Measurements from ENCODE around the gene EEF1G. TPM values are rescaled to one million over a fixed set of nuclear protein-coding genes. Genes with fewer than 3 reads are reported as not detected.
A peak's percentile ranks its signal among the peaks of the same experiment; 100 is the strongest.

The EEF1G gene
- total and polyA plus RNA-seq, 11 donors, result 549 to 1,190 (median 929) TPM

DNA sequence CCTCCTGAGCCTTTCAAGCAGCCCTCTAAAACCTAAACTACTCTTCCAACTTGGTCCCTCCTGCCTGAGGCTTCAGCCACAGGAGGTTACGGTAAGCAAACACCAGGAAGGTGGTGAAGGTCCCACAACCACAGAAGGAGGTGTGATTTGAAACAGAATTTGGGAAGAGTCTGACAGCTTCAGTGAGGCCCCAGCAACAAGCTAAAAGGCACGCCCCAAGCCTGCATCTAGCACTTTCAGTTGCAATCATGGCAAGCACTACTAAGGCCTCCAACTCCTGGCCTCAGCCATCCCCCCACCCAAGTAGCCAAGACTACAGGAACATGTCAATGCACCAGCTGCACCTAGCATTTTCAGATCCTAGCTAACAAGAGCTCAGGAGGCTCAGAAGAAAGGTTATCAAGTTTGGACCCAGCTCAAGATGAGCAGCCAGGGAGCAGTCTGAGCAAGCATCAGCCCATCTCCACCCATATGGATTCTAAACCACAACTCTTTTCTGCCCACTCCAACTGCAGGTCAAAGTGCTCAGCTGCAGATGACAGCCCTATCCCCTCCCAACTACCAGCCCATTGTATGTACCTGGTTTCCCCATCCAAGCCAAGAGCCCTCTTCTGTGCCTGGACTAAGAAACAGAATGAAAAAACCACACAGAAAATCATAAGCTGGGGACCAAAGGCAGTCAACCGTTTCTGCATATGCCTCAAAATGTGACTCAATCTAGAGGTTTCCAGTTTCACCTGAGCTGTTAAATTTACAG, 16.6 kb downstream of the EEF1G start:
- H3K27me3 ChIP-seq, result no peaks in the 10 kb centered on the region
- TF ChIP-seq POLR2A (IDR thresholded peaks at IDR 0.05), result no peak
- TF ChIP-seq, protein P1, sequence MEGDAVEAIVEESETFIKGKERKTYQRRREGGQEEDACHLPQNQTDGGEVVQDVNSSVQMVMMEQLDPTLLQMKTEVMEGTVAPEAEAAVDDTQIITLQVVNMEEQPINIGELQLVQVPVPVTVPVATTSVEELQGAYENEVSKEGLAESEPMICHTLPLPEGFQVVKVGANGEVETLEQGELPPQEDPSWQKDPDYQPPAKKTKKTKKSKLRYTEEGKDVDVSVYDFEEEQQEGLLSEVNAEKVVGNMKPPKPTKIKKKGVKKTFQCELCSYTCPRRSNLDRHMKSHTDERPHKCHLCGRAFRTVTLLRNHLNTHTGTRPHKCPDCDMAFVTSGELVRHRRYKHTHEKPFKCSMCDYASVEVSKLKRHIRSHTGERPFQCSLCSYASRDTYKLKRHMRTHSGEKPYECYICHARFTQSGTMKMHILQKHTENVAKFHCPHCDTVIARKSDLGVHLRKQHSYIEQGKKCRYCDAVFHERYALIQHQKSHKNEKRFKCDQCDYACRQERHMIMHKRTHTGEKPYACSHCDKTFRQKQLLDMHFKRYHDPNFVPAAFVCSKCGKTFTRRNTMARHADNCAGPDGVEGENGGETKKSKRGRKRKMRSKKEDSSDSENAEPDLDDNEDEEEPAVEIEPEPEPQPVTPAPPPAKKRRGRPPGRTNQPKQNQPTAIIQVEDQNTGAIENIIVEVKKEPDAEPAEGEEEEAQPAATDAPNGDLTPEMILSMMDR (IDR thresholded peaks at IDR 0.05), result no peak
- no peaks in the 10 kb centered on the region for H3K9me3 ChIP-seq
- peak overlapping the region in 5 of 12 donors; percentile 5 to 40 (median 23) for H3K4me3 ChIP-seq
- H3K36me3 ChIP-seq, result peaks cover 0 to 42% (median 40%) of the 10 kb centered on the region in 9 donors
- ATAC-seq, result no peak
- 64 to 73% (median 67%) methylated on average over 3 of the region's 3 CpGs for WGBS, 4 donors
- peak overlapping the region; percentile 65 to 98 (median 92) for H3K27ac ChIP-seq
- intact Hi-C loops (cut with DNase I), result loop anchor here in 1 of 10 donors (5.0 kb wide), 1 partner anchor 135 kb away; no protein-coding TSS in a partner anchor
- peaks cover 15 to 88% (median 69%) of the 10 kb centered on the region in 12 donors for H3K4me1 ChIP-seq
- no peak for DNase-seq

DNA sequence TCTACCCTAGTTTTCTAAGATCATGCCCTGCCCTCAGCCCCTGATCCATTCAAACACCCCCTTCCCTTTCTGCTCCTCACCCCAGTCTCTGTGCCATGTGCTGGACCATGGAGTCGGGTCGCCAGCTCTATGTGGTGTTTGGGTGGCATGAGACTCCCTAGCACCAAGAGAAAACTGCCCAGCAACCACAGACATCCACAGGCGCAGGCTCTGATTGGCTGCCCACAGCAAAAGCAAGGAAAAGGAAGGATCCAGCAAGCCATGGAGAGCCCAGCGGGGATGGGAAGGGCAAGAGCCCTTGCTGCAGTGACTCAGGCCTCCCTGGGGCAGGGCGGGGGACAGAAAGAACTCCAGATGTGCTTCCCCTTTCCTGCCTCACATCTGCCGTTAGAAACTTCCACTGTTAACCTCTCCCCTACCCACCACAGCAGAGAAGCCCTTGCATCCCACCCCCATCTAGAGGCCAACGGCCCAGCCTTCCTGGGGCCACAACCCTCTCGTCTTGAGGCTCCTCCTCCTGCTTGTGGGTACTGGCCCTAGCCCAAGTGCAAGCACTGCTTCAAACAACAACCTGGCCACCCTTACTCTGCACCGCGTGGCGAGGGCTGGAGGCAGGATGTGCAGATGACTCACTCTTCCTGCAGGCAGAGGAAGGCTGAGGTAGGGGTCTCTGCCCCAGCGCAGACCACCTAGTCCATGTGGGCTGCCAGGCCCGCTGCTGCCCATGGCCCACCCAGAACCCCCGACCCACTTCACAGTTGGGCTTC, 17.4 kb downstream of the EEF1G start:
- peak; percentile 85 to 94 (median 90) for DNase-seq
- H3K27me3 ChIP-seq, result no peaks in the 10 kb centered on the region
- peak; percentile 46 to 81 (median 71) for ATAC-seq
- intact Hi-C loops (cut with DNase I), result loop anchor here in 1 of 10 donors (5.0 kb wide), 1 partner anchor 134 kb away; no protein-coding TSS in a partner anchor
- whole genome bisulfite sequencing, 4 donors, result 14 to 19% (median 16%) methylated on average over 9 to 14 of the region's 14 CpGs
- H3K36me3 ChIP-seq, result peaks cover 0 to 35% (median 32%) of the 10 kb centered on the region in 9 donors
- peak overlapping the region; percentile 65 to 98 (median 92) for H3K27ac ChIP-seq
- peak overlapping the region in 8 of 12 donors; percentile 2 to 40 (median 19) for H3K4me3 ChIP-seq
- TF ChIP-seq POLR2A (IDR thresholded peaks at IDR 0.05), result no peak
- TF ChIP-seq, protein P1 (IDR thresholded peaks at IDR 0.05), result no peak
- no peaks in the 10 kb centered on the region for H3K9me3 ChIP-seq
- peaks cover 18 to 96% (median 77%) of the 10 kb centered on the region in 12 donors for H3K4me1 ChIP-seq

DNA sequence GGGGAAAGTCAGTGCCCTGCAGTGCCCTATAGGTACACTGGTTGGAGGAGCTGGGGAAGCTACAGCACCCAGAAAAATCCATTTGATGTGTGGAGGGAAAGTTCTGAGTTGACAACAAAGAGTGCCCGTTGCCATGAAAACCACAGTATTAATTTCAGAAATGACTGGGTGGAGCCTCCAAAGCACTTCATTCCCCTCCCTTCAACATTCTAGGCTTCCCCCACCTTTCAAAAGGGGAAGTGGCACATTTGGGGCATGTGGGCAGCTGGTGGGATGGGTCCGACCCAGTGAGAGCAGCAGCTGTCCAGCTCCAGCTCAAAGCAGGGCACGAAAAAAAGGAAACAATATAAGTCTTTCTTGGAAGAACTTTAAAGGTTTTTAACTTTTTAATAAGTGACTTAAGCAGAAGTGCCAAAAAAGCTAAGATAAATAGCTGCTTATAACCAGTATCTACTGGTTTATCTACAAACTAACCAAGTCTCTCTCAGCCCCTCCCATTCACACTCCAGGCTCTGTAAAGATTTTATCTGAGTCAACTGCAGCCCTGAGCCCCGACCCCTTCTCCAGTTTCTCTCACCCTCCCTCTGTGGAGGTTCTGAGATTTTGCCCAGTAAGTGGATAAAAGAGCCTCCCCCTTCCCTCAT, 18.1 kb downstream of the EEF1G start:
- H3K4me3 ChIP-seq, result peak overlapping the region in 8 of 12 donors; percentile 2 to 40 (median 12)
- ATAC-seq, result no peak

More for the DNA sequence above, 18.1 kb downstream of the EEF1G start:
- peak in 2 of 5 donors; percentile 47 to 63 for DNase-seq
- intact Hi-C loops (cut with DNase I), result loop anchor here in 1 of 10 donors (5.0 kb wide), 1 partner anchor 133 kb away; no protein-coding TSS in a partner anchor
- H3K27me3 ChIP-seq, result no peaks in the 10 kb centered on the region
- H3K9me3 ChIP-seq, result no peaks in the 10 kb centered on the region
- H3K36me3 ChIP-seq, result peaks cover 0 to 29% (median 26%) of the 10 kb centered on the region in 9 donors
- peaks cover 18 to 97% (median 77%) of the 10 kb centered on the region in 12 donors for H3K4me1 ChIP-seq
- H3K27ac ChIP-seq, result peak overlapping the region; percentile 65 to 98 (median 92)
- TF ChIP-seq, protein P1 (IDR thresholded peaks at IDR 0.05), result no peak
- no peak for TF ChIP-seq POLR2A (IDR thresholded peaks at IDR 0.05)
- 43 to 52% (median 45%) methylated on average over 4 of the region's 4 CpGs for WGBS, 4 donors
